ENCODE results near the gene MAN2B2.

Gene MAN2B2

GRCh38 chr4:6568148-6568547 lies 6.8 kb upstream of the MAN2B2 start:
- DNase-seq: no peak

- no peak for DNase-seq
Observed at GRCh38 chr4:6568689-6569332, 6.2 kb upstream of the MAN2B2 start.

- DNase-seq: no peak
Observed at GRCh38 chr4:6571608-6572007, 3.4 kb upstream of the MAN2B2 start.

GRCh38 chr4:6573551-6573950 lies 1.4 kb upstream of the MAN2B2 start:
- DNase-seq: no peak

GRCh38 chr4:6573986-6574746 lies 823 bp upstream of the MAN2B2 start:
- DNase-seq: no peak

- DNase-seq: no peak
Observed at GRCh38 chr4:6575503-6576240, 683 bp downstream of the MAN2B2 start.

GRCh38 chr4:6576512-6576911 lies 1.5 kb downstream of the MAN2B2 start:
- DNase-seq: no peak

GRCh38 chr4:6576932-6577331 lies 1.9 kb downstream of the MAN2B2 start:
- no peak for DNase-seq

- DNase-seq: no peak
Observed at GRCh38 chr4:6577409-6577808, 2.4 kb downstream of the MAN2B2 start.

- no peak for DNase-seq
Observed at GRCh38 chr4:6578221-6578620, 3.2 kb downstream of the MAN2B2 start.

GRCh38 chr4:6580353-6580752 lies 5.4 kb downstream of the MAN2B2 start:
- no peak for DNase-seq

- no peak for DNase-seq
Observed at GRCh38 chr4:6581566-6582121, 6.7 kb downstream of the MAN2B2 start.

- DNase-seq: no peak
Observed at GRCh38 chr4:6582889-6583490, 8.0 kb downstream of the MAN2B2 start.

GRCh38 chr4:6584865-6585264 lies 9.9 kb downstream of the MAN2B2 start:
- DNase-seq: no peak

- DNase-seq: no peak
Observed at GRCh38 chr4:6586715-6587325, 11.8 kb downstream of the MAN2B2 start.

GRCh38 chr4:6589444-6589843 lies 14.5 kb downstream of the MAN2B2 start:
- no peak for DNase-seq

GRCh38 chr4:6591313-6591712 lies 16.3 kb downstream of the MAN2B2 start:
- no peak for DNase-seq

GRCh38 chr4:6591781-6592180 lies 16.8 kb downstream of the MAN2B2 start:
- DNase-seq: no peak

- DNase-seq: no peak
Observed at GRCh38 chr4:6592804-6593563, 18.0 kb downstream of the MAN2B2 start.

- no peak for DNase-seq
Observed at GRCh38 chr4:6594341-6594740, 19.4 kb downstream of the MAN2B2 start.

GRCh38 chr4:6594826-6595355 lies 19.9 kb downstream of the MAN2B2 start:
- DNase-seq: no peak

Measured in NCI-H2227 treated with DMSO at 0.1 percent for 48 hours (cell line).